Astrocyte (in vitro differentiated cells and primary cell): ENCODE results near the gene TGFB1.

Experiments
- CTCF ChIP-seq: IDR thresholded peaks from 2 replicates; pipeline ENCODE4 v1.5.1; 2011; ENCODE audit warnings: low read depth, mild to moderate bottlenecking, inconsistent platforms, low read length, moderate library complexity; ENCODE audit not compliant: insufficient read depth
- EZH2 ChIP-seq: IDR thresholded peaks from 2 replicates; pipeline ENCODE4 v1.6.1; 2012; ENCODE audit warnings: mild to moderate bottlenecking, low read length, inconsistent platforms; ENCODE audit not compliant: insufficient read depth

GRCh38 chr19:41371541-41371940 is 17.8 kb upstream of the TGFB1 start:
- TF ChIP-seq CTCF (no peak), EZH2 (no peak)
